Hepatocyte (in vitro differentiated cells): ENCODE results near the gene GSX2.

Source experiments
- CTCF ChIP-seq: fragments of 200-600 bp; sonication (generic); IDR thresholded peaks from 2 replicates; pipeline ENCODE4 v1.5.1; 2016; ENCODE audit warnings: antibody characterized with exemption, mild to moderate bottlenecking; ENCODE audit not compliant: poor library complexity
- EZH2 ChIP-seq: fragments of 200-600 bp; sonication (generic); IDR thresholded peaks from 2 replicates; pipeline ENCODE4 v1.6.1; 2016; ENCODE audit warnings: antibody characterized with exemption, mild to moderate bottlenecking, borderline replicate concordance
- EZH2phosphoT487 ChIP-seq: fragments of 200-600 bp; sonication (generic); IDR thresholded peaks from one replicate; pipeline ENCODE4 v1.6.1; 2018; ENCODE audit warnings: antibody characterized with exemption, mild to moderate bottlenecking, low read depth, moderate library complexity; ENCODE audit not compliant: unreplicated experiment, severe bottlenecking

- TF ChIP-seq EZH2 (peak; percentile 53), CTCF (no peak), EZH2phosphoT487 (no peak)
Measured at GRCh38 chr4:54093324-54094240, 6.4 kb upstream of the GSX2 start.
